Frontal cortex (tissue), 4 donors: Measurements from ENCODE around the gene GPC6. TPM values are rescaled to one million over a fixed set of nuclear protein-coding genes. Genes with fewer than 3 reads are reported as not detected.
"Not testable (repeated sequence)": the region's sequence is repeated elsewhere in the genome, so short reads cannot be mapped to it uniquely, and the experiment has no call there.

Source experiments
- DNase-seq, 2 donors: peaks; one replicate each; pipeline ENCODE4 v3.0.0; 2012; ENCODE audit warnings: low spot score in 2 of 2
- FAIRE-seq: peaks from 2 replicates; lab custom pipeline; 2012; peaks lifted over from hg19 to GRCh38; lab: Jason Lieb, UNC
- total RNA-seq: library from RNA; depleted of rRNA; stranded (reverse); fragments of >200 nt; gene quantifications from one replicate; pipeline ENCODE4 v1.2.3, GENCODE V29; 2014
- donor health status: control.
- donor health status: control.
- donor health status: control.

The GPC6 gene
- total RNA-seq, 1 donor from 2014 or later: 9.0 TPM

DNA sequence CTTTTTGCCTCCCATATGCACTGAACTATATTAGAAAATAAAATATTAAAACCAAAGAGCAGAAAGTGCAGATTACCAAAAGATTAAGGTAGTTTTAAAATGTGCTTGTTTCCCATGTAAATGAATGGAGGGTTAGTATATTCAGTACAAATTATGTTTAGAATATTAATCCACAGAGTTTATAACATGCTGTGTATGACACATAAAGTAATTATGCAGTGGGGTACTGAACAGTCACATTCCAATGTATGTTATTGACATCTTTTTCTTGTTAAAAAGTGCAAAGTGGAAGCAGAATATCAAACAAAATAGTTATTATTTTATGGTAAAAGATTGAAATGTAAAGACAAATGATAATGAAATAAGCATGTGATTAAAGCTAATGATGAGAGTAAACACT lies 79.3 kb downstream of the GPC6 start:
- FAIRE-seq (no peak), DNase-seq (no peak)

DNA sequence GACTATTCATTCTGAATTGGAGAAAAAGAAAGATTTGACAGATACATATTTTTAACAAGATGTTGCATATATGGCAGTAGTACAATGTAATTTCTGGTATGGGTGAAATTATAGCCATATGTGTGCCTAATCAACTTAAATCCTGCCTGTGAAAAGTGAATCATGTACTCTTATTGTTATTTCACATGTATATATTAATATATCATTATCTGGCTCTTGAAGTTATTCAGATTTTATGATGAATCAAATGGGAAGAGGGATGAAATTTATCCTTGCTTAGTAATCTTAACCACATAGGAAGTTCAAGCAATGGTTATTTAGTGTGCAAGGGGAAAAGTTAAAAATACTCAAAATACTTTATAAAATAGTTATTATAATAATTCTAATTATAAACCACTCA lies 80.5 kb downstream of the GPC6 start:
- DNase-seq (no peak), FAIRE-seq (no peak)

DNA sequence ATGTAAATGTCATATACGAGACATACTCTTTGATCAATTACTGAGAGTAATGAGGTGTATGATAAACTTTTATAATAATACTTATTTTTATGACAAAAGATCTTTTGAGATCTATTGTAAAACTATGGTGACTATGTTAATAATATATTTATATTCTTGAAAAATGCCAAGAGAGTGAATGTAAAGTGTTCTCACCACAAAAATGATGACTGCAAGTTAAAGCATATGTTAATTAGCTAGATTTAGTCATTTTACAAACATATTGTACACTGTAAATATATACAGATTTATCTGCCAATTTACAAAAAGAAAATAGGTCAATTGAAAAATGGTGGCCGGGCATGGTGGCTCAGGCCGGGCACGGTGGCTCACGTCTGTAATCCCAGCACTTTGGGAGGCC lies 81.0 kb downstream of the GPC6 start:
- FAIRE-seq: peak; percentile 8

DNA sequence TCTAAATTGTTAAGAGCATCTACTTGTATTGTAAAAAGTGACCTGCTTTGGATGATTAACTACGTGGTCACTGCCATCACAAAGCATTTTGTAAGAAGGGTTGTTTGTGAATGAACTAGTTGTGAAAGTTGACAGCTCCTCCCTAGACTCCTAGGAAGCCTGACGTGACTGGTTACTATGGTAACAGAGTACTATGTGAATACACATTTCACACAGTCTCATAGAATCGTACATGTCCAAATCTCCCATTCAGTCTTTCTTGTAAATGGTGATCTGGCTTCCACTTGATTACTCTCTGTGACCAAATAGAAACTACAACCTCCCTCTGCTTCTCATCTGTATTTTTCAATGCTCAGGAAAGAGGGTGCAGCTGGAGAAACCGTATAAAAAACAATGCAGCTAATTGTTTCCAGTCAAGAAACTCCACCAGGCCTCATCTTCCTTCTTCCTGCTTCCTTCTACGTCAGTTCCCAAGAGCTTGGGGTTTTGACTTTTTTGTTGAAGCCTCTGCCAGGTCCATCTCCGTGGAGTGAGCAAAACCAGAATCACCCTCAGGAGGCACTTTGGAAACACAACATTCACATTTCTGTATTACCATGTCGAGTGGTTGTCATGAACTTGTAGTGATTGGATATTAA lies 83.4 kb downstream of the GPC6 start:
- FAIRE-seq: no peak
- DNase-seq: no peak

More for the DNA sequence above, 81.0 kb downstream of the GPC6 start:
- no peak for DNase-seq

DNA sequence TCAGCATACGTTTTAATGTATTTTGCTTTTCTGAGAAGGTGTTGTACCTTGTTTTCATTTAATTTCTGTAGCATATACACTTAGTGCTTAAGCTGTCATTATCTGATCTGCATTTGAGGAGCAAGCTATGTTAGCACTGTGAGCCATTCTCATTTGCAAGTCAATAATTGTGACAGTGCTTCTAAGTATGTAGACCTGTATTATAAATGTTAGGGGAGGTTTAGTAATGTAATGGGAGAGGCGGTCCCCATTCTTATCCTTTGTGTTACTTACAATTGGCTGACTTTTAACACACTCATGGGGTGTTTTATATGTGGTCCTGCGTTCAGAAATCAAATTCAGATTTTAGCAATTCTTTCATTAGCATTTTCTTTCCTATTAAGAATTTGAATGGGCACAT lies 90.2 kb downstream of the GPC6 start:
- no peak for FAIRE-seq
- no peak for DNase-seq

DNA sequence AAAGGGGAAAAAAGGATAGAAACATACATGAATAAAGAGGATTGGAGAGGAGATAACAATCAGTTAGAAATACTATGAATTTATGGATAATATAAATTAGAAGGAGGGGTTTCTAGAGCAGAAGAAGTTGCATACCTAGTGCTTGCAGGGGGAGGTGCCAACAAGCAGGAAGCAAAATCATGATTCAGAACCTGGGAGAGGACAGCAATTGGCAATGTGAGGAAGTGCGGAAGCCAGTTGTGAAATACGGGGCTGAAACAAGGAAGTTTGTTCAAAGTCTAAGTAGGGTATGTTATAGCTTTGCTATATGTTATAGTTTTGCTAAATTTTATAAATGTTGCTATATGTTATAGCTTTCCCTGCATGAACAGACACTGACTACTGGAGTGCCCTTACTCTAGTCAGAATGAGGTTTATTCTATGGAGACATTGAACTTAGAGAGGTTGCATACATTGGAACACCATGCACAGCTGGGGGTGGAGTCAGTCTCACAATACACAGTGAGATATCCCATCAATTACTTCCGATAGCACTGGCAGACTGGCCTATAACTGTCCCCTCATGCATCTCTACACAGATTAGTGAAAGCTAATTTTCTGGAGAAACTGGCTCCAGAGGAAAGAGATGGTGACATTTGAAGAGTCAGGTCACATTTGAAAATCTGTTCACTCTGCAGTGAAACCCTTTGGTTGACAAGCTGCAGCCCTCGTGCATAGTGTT lies 92.1 kb downstream of the GPC6 start:
- no peak for FAIRE-seq
- no peak for DNase-seq

DNA sequence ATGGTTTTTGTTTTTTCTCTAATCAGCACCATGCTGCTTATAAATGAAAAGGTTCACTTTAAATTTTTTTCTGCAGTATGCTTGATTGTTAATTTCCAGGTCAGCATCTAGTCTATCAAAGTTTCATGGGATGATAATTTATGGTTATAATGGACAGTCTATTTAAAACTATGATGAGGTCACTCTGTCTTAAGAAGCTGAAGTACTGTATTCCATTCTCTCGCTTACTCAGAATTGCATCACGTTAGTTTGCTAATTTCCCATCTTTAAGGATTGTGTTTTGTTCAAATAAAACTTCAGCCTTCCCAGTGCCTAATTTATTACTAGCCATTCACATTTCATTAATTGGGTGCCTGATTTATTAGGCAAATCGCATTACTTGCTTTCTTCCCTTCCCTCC lies 94.3 kb downstream of the GPC6 start:
- FAIRE-seq (no peak), DNase-seq (no peak)

DNA sequence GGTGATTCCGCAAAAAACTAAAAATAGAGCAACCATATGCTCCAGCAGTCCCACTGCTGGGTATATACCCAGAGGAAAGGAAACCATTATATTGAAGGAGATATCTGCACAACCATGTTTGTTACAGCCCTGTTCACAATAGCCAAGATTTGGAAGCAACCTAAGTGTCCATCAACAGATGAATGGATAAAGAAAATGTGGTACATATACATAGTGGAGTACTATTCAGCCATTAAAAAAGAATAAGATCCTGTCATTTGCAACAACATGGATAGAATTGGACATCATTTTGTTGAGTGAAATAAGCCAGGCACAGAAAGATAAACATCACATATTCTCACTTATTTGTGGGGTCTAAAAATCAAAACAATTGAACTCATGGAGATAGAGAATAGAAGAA lies 97.3 kb downstream of the GPC6 start:
- not testable (repeated sequence) for DNase-seq, FAIRE-seq

DNA sequence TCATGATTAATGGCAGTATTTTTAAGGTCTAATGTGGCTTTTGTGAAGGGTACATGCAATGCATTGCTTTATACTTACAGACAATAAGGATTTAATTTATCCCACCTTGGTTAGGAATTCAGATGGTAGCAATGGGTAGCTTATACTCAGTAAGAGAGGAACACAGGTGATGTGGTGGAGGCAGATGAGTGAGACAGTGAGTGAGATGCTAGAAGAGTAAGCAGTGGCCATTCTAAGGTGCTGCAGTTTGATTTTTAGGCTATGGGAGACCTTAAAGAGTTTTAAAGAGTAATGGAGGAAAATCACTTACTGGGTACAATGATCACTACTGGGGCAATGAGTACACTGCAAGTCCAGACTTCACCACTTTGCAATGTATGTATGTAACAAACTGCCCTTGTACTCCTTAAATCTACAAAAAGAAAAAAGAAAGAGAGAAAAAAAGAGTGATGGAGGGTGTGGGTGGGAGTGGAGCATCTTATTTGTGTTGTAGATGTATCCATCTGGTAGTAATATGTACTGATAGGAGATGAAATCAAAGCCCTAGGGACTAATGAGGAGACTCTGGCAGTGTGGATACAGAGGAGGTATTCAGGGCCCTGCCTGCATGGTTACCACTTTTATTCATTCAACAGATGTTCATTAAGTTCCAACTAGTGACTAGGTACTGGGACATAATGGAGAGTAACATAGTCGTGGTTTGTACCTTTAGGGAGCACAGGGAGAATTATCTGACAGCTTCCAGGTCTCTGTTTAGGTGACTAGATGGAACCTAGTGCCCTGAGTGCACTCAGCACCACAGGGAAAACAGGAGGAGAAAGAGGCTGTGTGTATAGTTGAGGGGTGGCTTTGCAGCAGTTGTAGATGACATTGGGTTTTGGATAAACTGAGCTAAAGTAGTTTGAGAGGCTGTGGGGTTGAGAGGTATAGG lies 99.0 kb downstream of the GPC6 start:
- DNase-seq (no peak), FAIRE-seq (no peak)

DNA sequence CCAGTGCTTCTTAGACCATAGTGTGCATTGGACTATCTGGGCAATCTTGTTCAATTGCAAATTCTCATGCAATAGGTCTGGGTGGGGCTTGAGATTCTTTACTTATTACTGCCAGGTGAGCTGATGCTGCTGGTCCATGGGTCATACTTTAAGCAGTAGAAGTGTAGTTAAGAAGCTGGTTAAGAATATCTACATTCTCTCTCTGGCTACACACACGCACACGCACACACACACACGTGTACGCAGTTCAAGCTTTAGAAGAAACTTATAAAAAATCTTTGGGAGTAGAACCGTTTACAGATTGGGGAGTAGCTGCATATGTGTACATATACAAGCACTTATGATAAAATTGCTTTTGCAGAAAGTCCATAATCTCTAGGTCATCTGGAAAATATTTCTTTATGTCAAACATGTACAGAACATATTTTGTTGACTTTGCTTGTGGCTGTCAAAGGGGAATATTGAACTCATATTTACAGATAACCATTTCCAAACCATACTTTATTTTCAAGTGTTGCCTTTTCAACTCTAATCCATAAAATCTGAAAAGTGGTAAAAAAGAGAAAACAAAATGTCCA lies 99.7 kb downstream of the GPC6 start:
- DNase-seq: no peak
- no peak for FAIRE-seq

DNA sequence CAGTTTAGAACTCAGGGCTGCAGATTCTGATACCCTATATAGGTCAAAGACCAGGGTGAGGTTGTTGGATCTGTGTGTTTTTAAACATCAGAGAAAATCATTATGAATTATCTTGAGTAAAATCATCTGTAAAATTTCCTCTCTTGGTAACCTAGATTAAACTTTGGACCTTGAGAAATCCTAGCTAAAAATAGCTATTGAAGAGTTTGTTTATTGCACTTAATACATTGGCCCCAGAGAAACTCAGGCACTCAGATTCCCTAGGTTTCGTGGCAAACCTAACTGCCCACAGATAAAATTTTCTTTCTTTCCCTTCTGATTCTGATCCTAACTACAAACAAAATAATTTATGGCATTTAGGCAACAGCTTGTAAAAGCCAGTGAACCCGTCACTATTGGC lies 102.3 kb downstream of the GPC6 start:
- DNase-seq (no peak), FAIRE-seq (no peak)

DNA sequence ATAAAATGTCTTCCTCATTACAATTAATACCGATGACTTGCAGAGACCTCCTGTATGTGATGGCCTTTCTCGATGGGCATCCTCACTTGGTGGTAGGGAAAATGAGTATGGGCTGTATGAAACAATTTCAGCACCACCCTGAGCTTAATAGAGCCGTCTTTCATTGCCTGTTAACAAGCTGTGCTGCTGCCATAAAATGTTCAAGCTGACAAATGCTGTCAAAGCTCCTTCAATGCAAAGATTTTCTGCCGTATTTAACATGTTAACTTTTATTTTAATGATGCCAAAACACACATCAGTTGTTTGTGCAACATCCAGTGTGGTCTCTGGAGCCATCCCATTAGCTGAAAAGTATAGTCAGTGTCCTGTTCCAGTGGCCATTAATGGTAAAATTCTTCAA lies 110.1 kb downstream of the GPC6 start:
- FAIRE-seq (no peak), DNase-seq (no peak)

DNA sequence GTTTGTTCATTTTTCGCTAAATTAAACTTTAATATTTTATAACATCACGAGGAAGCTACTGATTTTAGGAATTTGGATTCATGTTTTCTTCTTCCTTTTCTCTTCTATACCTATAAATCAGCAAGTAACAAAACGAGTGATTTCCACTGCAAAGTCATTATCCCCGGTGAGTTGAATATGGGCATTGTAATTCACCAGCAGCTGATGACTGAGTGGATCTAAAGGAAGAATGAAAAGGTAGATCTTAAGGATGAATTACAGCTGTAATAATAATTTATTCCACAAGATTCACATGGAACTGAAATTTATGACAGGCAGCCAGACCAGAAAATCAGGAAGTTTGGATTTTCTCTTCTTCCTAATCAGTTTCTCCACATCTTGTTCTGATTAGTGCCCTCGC lies 111.4 kb downstream of the GPC6 start:
- DNase-seq: no peak
- FAIRE-seq: no peak

DNA sequence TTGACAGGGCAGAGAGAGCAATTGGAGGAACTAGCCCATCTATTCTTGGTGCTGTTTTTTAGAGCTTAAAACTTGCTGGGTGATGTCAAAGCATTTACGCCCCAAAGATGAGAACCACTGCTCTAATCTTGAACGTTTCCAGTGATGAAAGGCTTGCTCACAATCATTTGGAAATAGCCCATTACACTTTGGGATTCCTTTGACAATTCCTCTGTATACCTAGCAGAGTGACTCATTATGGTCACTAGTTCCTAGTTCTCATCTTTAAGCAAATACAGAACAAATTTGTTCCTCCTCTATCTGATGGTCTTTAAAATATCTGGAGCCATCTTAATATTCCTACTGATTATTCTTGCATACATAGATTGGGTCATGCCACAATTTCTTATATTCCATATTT lies 112.3 kb downstream of the GPC6 start:
- DNase-seq (no peak), FAIRE-seq (no peak)

DNA sequence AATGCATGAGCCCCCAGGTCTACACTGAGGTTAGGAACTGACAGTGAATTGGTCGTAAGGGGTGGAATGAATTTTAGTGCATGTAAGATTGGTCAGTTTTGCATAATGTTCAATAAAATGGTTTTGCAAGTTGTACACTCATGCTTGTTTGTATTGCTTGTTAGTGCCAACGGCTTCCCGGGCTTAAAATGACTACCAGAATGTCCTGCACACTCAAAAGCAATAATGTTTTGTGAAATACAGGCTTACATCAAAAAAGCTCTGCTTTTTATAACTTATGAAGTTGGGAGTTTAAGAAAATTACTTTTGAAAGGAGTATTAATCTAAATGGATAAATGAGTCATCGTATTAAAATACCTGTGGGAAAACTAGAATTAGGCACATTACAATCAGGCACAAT lies 112.9 kb downstream of the GPC6 start:
- no peak for FAIRE-seq

DNA sequence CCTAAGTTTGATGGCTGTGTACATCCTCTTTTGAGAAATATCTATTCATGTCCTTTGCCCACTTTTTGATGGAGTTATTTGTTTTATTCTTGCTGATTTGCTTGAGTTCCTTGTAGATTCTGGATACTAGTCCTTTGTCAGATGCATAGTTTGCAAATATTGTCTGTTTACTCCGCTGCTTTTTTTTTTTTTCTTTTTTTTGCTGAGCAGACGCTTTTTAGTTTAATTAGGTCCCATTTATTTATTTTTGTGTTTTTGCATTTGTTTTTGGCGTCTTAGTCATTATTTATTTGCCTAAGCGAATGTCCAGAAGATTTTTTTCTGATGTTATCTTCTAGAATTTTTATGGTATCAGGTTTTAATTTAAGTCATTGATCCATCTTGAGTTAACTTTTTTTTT lies 114.9 kb downstream of the GPC6 start:
- FAIRE-seq: no peak
- no peak for DNase-seq

More for the DNA sequence above, 112.9 kb downstream of the GPC6 start:
- DNase-seq: no peak

DNA sequence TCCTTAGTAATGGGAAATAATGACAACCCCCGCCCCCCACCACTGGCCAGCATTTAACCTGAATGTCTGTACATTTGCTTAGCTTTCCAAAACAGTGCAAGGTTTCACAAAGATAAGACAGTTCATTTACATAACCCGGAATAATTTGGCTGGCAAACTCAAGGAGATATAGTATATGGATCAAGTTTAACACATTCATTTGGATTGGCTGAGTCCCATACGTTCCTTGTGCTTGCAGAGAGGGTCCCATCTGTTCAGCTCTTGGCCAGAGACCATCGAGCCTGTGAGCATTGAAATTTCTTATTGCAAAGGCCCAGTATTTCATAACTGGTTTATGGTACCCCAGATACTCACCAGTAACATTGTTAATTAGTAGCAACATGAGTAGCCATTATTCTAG lies 116.5 kb downstream of the GPC6 start:
- FAIRE-seq: no peak
- no peak for DNase-seq

DNA sequence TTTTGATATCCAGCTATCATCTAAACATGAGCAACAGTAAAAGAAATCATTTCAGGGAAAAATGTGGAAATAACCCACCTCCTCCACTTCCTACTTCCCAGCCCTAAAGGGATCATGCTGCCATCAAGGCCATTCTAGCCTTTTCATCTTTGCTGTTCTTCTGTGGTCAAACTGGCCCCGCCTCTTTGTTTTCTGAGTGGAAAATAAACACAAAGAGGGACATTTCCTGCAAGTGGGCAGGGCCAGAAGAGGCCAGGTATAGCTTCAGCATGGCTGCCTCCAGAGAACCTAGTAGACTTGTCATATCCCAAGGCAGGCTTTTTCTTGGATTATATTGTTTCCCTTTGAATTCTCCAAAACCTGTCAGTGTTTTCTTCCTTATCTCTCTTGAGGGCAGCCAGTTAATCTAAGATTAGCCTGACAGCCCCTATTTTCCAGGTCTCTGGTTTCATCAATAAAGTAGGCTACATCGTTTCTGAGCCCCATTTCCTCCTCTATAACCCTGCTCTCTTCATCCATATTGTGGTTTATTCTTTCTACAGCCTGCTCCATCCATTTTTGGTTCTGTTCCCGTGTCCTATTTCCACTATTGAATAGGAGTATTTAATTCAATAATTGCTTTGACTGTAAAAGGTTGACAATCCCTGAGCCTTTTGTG lies 117.6 kb downstream of the GPC6 start:
- no peak for DNase-seq
- no peak for FAIRE-seq

DNA sequence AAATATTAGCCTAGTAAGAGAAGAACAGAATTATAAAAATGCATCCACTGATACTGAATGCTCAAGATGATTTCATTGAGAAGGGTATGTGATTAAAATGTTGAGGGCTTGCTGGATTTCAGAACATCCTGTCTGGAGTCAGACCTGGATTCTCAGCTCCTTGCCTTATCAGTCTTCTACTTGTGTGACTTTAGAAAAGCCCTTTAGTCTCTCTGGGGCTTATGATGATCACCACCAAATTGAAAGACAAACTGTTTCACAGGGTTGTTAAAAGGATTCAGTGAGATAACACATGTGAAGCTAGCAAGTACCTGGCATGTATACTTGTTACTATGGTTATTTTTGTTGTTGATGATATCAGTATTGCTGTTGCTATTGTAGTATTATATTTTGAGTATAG lies 118.4 kb downstream of the GPC6 start:
- FAIRE-seq (no peak), DNase-seq (no peak)

DNA sequence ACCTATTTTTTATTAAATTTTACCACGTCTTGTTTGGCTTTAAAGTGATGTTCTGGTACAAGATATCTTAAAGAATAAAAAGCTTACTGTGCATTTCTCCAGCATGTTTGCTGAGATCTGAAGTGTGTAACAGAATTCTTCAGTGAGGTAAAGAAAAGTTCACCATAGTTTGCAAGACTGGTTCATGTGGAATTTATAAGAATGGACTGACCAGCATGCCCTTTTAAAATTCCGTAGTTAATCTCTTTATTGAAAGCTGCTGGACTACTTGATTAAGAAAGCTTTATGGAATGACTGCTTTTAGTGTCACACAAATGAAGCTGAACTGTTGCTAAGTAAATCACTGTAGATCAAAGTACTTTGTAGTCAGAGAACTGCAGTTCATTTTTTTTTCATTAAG lies 119.2 kb downstream of the GPC6 start:
- no peak for DNase-seq
- FAIRE-seq: no peak
